Mucosa of descending colon (tissue), 3 donors: ENCODE results near the gene REPS1. TPM values are rescaled to one million over a fixed set of nuclear protein-coding genes. Genes with fewer than 3 reads are reported as not detected.

Source experiments
- ATAC-seq: fragments of 200-7000 bp; cut with Tn5 transposase; one replicate; pipeline ENCODE4 v1.9.1; 2020; ENCODE audit warnings: mild to moderate bottlenecking, moderate library complexity
- DNase-seq, 3 donors: peaks; one replicate each; pipeline ENCODE4 v3.0.0-alpha.2; 2020
- H3K36me3 ChIP-seq: fragments of 200-600 bp; one replicate; pipeline ENCODE4 v1.8.0; 2021; ENCODE audit warnings: low read depth, mild to moderate bottlenecking
- H3K4me1 ChIP-seq: fragments of 200-600 bp; one replicate; pipeline ENCODE4 v1.8.0; 2021; ENCODE audit warnings: low read depth, mild to moderate bottlenecking
- H3K4me3 ChIP-seq: fragments of 200-600 bp; one replicate; pipeline ENCODE4 v1.8.0; 2021; ENCODE audit warnings: mild to moderate bottlenecking
- H3K9me3 ChIP-seq: fragments of 200-600 bp; one replicate; pipeline ENCODE4 v1.8.0; 2021; ENCODE audit warnings: mild to moderate bottlenecking
- CTCF ChIP-seq: fragments of 200-600 bp; IDR thresholded peaks from one replicate; pipeline ENCODE4 v1.8.0; 2022; ENCODE audit warnings: antibody characterized with exemption, mild to moderate bottlenecking
- intact Hi-C, 2 donors: fragments of 100-400 bp; cut with DNase I in 1 of 2; cut with micrococcal nuclease in 1 of 2; formaldehyde crosslinking; loops; one replicate each; pipeline versions ENCODE4 v1.11.0 to v1.11.1; 2022; cut with DNase I, micrococcal nuclease
- total RNA-seq, 3 donors: library from RNA; stranded (reverse); fragmentation: NEBNext Ultra II Directional in 2 of 3; extraction: Animal tissue kit (Norgen Biotek cat#: 25700) in 2 of 3; gene quantifications; one replicate each; pipeline versions ENCODE4 v1.2.1 to v1.2.4, GENCODE V29; 2021 to 2023
- donor health status: DM: no; HTN: no; CAD: no; lungs with moderate emphysema.
- donor health status: DM: no; HTN: no; CAD: no.
- donor health status: DM: no; HTN: yes; CAD: no.

The REPS1 gene
- total RNA-seq, 3 donors from 2014 or later: 31.4 to 42.4 (median 33.6) TPM

- ATAC-seq (no peak), DNase-seq (no peak)
- H3K4me3 ChIP-seq: no peak overlapping the region
- no peaks in the 10 kb centered on the region for H3K9me3 ChIP-seq
- H3K36me3 ChIP-seq: no peaks in the 10 kb centered on the region
- no peak for TF ChIP-seq CTCF
- intact Hi-C loops: no loop called here
- H3K4me1 ChIP-seq: peaks cover 6% of the 10 kb centered on the region
Observed at GRCh38 chr6:138966870-138967269, 21.2 kb downstream of the REPS1 start.

- H3K4me1 ChIP-seq: peaks cover 6% of the 10 kb centered on the region
- no peak for ATAC-seq
Observed at GRCh38 chr6:138965971-138966370, 22.1 kb downstream of the REPS1 start.

GRCh38 chr6:138965291-138965874 lies 22.7 kb downstream of the REPS1 start:
- TF ChIP-seq CTCF: no peak
- Histone ChIP-seq H3K36me3 (no peaks in the 10 kb centered on the region), H3K4me3 (no peak overlapping the region), H3K9me3 (no peaks in the 10 kb centered on the region), H3K4me1 (peaks cover under 1% of the 10 kb centered on the region)
- DNase-seq: no peak
- no peak for ATAC-seq
- intact Hi-C loops: no loop called here

More at GRCh38 chr6:138965971-138966370, 22.1 kb downstream of the REPS1 start:
- Histone ChIP-seq H3K9me3 (no peaks in the 10 kb centered on the region), H3K4me3 (no peak overlapping the region), H3K36me3 (no peaks in the 10 kb centered on the region)
- DNase-seq: no peak
- intact Hi-C loops: no loop called here
- no peak for TF ChIP-seq CTCF

- no peak for TF ChIP-seq CTCF
- H3K4me3 ChIP-seq: no peak overlapping the region
- intact Hi-C loops: no loop called here
Observed at GRCh38 chr6:138964012-138964411, 24.0 kb downstream of the REPS1 start.

GRCh38 chr6:138963531-138963930 lies 24.5 kb downstream of the REPS1 start:
- ATAC-seq (no peak), DNase-seq (no peak)
- intact Hi-C loops: no loop called here
- no peak overlapping the region for H3K4me3 ChIP-seq
- no peaks in the 10 kb centered on the region for H3K4me1 ChIP-seq
- H3K9me3 ChIP-seq: no peaks in the 10 kb centered on the region
- TF ChIP-seq CTCF: no peak
- H3K36me3 ChIP-seq: no peaks in the 10 kb centered on the region

More at GRCh38 chr6:138964012-138964411, 24.0 kb downstream of the REPS1 start:
- H3K9me3 ChIP-seq: no peaks in the 10 kb centered on the region
- no peaks in the 10 kb centered on the region for H3K4me1 ChIP-seq
- ATAC-seq (no peak), DNase-seq (no peak)
- H3K36me3 ChIP-seq: no peaks in the 10 kb centered on the region

GRCh38 chr6:138963119-138963518 lies 24.9 kb downstream of the REPS1 start:
- DNase-seq (no peak), ATAC-seq (no peak)
- Histone ChIP-seq H3K36me3 (no peaks in the 10 kb centered on the region), H3K4me3 (no peak overlapping the region), H3K4me1 (no peaks in the 10 kb centered on the region), H3K9me3 (no peaks in the 10 kb centered on the region)
- TF ChIP-seq CTCF: no peak
- intact Hi-C loops: no loop called here
